Transverse colon (tissue), 4 donors: Measurements from ENCODE around the gene NPIPA5. TPM values are rescaled to one million over a fixed set of nuclear protein-coding genes. Genes with fewer than 3 reads are reported as not detected.
"Not testable (repeated sequence)": the region's sequence is repeated elsewhere in the genome, so short reads cannot be mapped to it uniquely, and the experiment has no call there.

ENCODE experiments used
- DNase-seq: peaks from one replicate; pipeline ENCODE4 v3.0.0-alpha.2; 2019
- H3K27ac ChIP-seq, 4 donors: fragments of 200-600 bp; sonication (generic); 2 replicates each; pipeline ENCODE4 v1.5.1; 2016 to 2018; ENCODE audit warnings: inconsistent platforms in 4 of 4
- H3K27me3 ChIP-seq: fragments of 200-600 bp; sonication (generic); 2 replicates; pipeline ENCODE4 v1.5.1; 2017; ENCODE audit warnings: inconsistent platforms
- H3K36me3 ChIP-seq, 4 donors: fragments of 200-600 bp; sonication (generic); 2 replicates each; pipeline ENCODE4 v1.5.1; 2017 to 2019; ENCODE audit warnings: inconsistent platforms in 4 of 4
- H3K4me1 ChIP-seq, 4 donors: fragments of 200-600 bp; sonication (generic); 2 replicates each; pipeline ENCODE4 v1.5.1; 2017 to 2020; ENCODE audit warnings: inconsistent platforms in 4 of 4
- H3K4me3 ChIP-seq, 4 donors: fragments of 200-600 bp; sonication (generic); 1 replicate in 1 of 4; 2 replicates in 3 of 4; pipeline versions ENCODE4 v1.5.1 to v1.6.1; 2017 to 2019; ENCODE audit warnings: inconsistent platforms in 4 of 4
- H3K9me3 ChIP-seq, 2 donors: fragments of 200-600 bp; sonication (generic); 2 replicates each; pipeline ENCODE4 v1.5.1; 2017 to 2019; ENCODE audit warnings: inconsistent platforms in 2 of 2
- WGBS, 2 donors: methylation state at CpG; one replicate each; pipeline ENCODE4 v1.1.5; 2018; ENCODE audit warnings: low coverage in 1 of 2; 5-methylcytosine and 5-hydroxymethylcytosine counted together
- in situ Hi-C, 4 donors: fragments of 200-750 bp; cut with MboI; loops; one replicate each; pipeline versions ENCODE4 v1.15.0 to v1.15.1; 2017; ENCODE audit warnings: low sequenced_read_pairs in 3 of 4, low pct_ligation_motif_present in 1 of 4, low pct_unique_long_range_greater_than_20kb in 1 of 4
- intact Hi-C: fragments of 100-400 bp; cut with DNase I; formaldehyde crosslinking; loops from one replicate; pipeline ENCODE4 v1.15.1; 2023; ENCODE audit warnings: low total_unique reads
- total RNA-seq, 4 donors: library from RNA; depleted of rRNA; stranded (reverse); fragments of >200 nt; gene quantifications; one replicate each; pipeline ENCODE4 v1.1.0, GENCODE V29; 2016

NPIPA5 gene
- total RNA-seq, 4 donors from 2014 or later = 6.3 to 39.4 (median 10.8) TPM; not detected in 1

DNA sequence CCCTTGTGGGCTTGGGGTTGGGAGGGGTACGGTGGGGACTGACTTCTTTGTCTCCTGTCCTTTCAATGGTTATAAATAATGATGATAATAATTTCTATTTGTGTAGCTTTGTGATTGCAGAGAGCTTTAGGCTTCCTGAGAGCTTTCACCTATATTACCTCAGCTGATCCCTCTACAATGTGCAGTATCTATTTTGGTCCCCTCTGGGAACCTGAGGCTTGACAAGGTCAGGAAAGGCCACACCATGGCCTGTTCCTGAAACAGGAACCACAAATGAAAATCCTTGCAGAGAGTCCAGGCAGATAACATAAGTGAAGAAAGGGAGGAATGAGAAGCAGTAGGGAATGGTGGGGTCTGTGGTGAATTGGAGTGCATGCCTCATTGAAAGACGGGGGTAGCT is 42.5 kb downstream of the NPIPA5 start:
- H3K4me1 ChIP-seq, DNase-seq, H3K27me3 ChIP-seq, in situ Hi-C loops, H3K9me3 ChIP-seq, H3K4me3 ChIP-seq, intact Hi-C loops, H3K36me3 ChIP-seq, H3K27ac ChIP-seq: not testable (repeated sequence)
- no CpG with 5 or more reads among the region's 2 CpGs for WGBS, 2 donors

DNA sequence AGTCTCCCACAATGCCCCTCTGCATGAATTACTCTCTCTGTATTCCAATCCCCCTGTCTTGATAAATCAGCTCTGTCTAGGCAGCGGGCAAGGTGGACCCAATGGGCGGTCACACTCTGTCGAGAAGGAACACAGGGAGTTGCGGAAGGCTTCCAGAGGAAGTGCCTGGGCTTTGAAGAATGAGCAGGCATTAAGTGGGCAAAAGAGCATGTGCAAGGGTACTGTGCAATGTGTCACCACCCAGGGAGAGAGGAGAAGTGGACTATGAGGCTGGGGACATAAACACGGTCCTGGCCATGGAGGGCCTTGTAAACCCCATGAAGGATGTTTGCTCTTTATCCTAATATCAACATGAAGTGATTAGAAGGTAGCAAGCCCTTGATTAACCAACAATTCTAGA is 44.1 kb downstream of the NPIPA5 start:
- H3K27ac ChIP-seq, intact Hi-C loops, H3K4me1 ChIP-seq, H3K36me3 ChIP-seq, H3K4me3 ChIP-seq, H3K27me3 ChIP-seq, DNase-seq, H3K9me3 ChIP-seq, in situ Hi-C loops: not testable (repeated sequence)
- WGBS, 2 donors = 87% methylated on average over 3 of the region's 5 CpGs; no CpG with 5 or more reads in 1 of the 2 donors

DNA sequence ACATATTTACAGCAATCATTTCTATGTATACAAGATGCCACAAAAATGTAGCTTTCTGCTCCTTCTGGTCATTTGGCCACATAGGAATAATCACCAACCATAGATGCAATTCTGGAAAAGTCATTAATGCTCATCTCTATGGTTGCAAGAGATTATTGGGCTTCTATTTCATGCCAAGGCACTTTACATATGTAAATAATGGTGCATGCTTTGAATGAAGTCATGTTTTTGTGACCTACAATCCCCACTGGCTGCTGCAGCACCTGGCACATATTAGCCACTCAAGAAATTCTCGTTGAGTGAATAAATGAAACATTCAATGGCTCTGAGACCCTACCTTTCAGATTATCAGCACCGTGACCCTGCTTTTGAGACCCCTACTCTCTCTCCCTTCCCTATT is 47.1 kb downstream of the NPIPA5 start:
- DNase-seq, intact Hi-C loops, H3K27ac ChIP-seq, H3K4me3 ChIP-seq, H3K27me3 ChIP-seq, H3K4me1 ChIP-seq, in situ Hi-C loops, H3K36me3 ChIP-seq, H3K9me3 ChIP-seq: not testable (repeated sequence)
- WGBS, 2 donors = no CpG with 5 or more reads among the region's 2 CpGs

DNA sequence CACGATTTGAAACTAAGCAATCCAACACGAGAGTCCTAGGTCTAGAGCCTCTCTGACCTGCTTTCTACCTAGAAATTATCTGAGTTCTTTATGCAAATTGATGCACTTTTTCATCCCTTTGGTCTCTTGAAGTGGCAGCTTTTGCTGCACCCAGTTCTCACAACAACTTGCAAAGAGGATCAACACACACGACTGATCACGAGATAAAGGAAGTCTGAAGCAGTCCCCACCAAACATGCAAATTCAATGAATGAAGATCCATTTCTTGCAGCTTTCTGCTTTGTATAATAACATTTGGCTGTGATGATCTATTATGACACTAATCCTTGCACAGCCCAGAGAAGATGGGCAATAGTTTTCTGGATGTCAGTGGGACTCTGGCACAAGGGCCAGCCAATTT is 53.1 kb downstream of the NPIPA5 start:
- H3K27me3 ChIP-seq, DNase-seq, H3K9me3 ChIP-seq, in situ Hi-C loops, intact Hi-C loops, H3K4me1 ChIP-seq, H3K4me3 ChIP-seq, H3K27ac ChIP-seq, H3K36me3 ChIP-seq: not testable (repeated sequence)
- WGBS, 2 donors = 57% methylated on average over 2 of the region's 4 CpGs; no CpG with 5 or more reads in 1 of the 2 donors

DNA sequence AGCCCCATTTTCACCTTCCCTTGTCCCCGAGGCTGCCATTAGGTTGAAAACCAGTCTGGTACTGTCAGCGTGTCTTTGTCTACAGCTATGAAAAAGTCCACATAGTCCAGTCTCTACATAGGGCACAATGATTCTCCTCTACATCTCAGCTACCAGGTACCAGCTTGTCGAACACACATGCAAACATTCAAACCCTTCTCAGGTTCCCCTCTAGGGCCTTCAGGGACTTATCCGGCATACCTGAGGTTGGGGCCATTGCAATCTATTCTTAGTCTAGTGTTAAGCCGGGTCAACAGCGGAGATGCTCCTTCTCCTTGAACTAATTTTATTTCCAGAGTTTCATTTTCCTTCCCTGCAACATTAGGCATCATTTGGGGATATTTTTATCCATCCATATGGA is 54.7 kb downstream of the NPIPA5 start:
- H3K9me3 ChIP-seq, H3K27me3 ChIP-seq, H3K36me3 ChIP-seq, H3K4me3 ChIP-seq, H3K4me1 ChIP-seq, in situ Hi-C loops, DNase-seq, intact Hi-C loops, H3K27ac ChIP-seq: not testable (repeated sequence)
- WGBS, 2 donors = no CpG with 5 or more reads among the region's 6 CpGs

DNA sequence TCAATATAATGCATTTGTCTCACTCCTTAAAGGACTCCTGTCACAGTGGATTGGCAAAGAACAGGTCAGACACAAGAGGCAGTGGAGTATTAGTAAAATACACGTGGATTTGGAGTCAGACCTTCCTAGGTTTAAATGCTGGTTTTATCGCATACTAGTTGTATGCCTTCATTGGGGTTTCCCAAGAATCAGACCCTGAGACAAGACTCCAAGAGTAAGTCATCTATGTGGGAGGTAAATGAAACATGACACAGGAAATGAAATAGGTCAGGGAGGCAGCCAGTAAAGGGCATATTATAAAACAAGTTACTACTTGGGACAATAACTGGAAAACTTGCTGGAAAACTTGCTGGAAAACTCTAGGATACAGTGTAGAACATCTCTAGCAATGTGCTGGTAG is 56.9 kb downstream of the NPIPA5 start:
- intact Hi-C loops, H3K27me3 ChIP-seq, DNase-seq, H3K9me3 ChIP-seq, H3K4me3 ChIP-seq, in situ Hi-C loops, H3K4me1 ChIP-seq, H3K27ac ChIP-seq, H3K36me3 ChIP-seq: not testable (repeated sequence)
- 60 to 73% methylated on average over 1 to 2 of the region's 2 CpGs for WGBS, 2 donors

DNA sequence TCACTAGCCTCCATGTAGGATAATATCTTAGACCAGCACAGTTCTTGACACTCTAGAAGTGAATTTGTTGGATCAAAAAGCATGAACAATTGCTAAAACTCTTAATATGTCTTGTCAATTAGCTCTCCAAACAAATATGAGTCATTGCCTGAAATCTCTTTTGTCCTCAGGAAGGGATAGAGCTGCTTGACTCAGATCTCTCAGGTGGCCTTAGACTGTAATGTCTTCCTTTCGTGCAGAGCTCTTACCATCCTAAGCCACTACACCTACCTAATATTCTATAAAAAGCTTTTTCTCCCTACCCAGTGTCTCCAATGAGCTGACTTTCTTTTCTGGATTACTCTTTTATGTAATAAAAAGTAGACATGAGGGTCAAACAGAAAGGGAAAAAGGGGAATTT is 63.5 kb downstream of the NPIPA5 start:
- in situ Hi-C loops = not testable (repeated sequence)

More for the DNA sequence above, 63.5 kb downstream of the NPIPA5 start:
- H3K27ac ChIP-seq, H3K9me3 ChIP-seq, H3K4me3 ChIP-seq, intact Hi-C loops, DNase-seq, H3K36me3 ChIP-seq, H3K27me3 ChIP-seq, H3K4me1 ChIP-seq: not testable (repeated sequence)
- 87 to 100% methylated on average over 1 of the region's 1 CpG for WGBS, 2 donors

Other genes with a start within 250 kb of the NPIPA5 start
- 1 to 10 TPM in 3 of 4 donors, under 1 TPM in 1; 0.37 to 6.3 (median 4.6) TPM for gene MPV17L, start 17.5 kb upstream of the NPIPA5 start, total RNA-seq
- gene BMERB1, start 56.3 kb upstream of the NPIPA5 start, total RNA-seq = 10 to 100 TPM in 3 of 4 donors, 1 to 10 TPM in 1; 8.6 to 65.1 (median 14.1) TPM